Measurements from ENCODE around the gene KCNS3.

DNA sequence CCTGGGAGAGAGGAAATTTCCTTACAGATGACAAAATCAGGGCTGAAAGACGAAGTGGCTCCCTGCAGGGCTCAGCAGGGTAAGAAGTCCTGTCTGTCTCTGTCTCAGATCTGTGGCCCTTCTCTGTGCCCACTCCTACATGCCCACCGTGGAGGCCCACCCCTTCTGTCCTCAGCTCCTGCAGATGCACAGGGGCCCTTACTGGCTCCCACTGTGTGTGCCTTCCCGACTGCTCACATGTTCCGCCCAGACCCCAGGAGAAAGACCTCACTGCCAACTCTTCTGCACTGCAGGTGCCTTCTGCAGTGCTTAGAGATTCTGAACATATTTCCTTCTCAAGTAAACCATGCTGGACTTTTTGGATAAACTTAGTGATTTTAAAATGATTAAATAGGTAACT, 1.9 kb upstream of the KCNS3 start:
- TF ChIP-seq, protein P1, sequence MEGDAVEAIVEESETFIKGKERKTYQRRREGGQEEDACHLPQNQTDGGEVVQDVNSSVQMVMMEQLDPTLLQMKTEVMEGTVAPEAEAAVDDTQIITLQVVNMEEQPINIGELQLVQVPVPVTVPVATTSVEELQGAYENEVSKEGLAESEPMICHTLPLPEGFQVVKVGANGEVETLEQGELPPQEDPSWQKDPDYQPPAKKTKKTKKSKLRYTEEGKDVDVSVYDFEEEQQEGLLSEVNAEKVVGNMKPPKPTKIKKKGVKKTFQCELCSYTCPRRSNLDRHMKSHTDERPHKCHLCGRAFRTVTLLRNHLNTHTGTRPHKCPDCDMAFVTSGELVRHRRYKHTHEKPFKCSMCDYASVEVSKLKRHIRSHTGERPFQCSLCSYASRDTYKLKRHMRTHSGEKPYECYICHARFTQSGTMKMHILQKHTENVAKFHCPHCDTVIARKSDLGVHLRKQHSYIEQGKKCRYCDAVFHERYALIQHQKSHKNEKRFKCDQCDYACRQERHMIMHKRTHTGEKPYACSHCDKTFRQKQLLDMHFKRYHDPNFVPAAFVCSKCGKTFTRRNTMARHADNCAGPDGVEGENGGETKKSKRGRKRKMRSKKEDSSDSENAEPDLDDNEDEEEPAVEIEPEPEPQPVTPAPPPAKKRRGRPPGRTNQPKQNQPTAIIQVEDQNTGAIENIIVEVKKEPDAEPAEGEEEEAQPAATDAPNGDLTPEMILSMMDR (IDR thresholded peaks at IDR 0.05): no peak
- no peak for TF ChIP-seq SMC3 (IDR thresholded peaks at IDR 0.05; ENCODE audit: low read depth, low read length)
